Nephron (organoid): Measurements from ENCODE around the gene SLC46A2.

Experiments used
- H3K27ac Mint-ChIP-seq, 3 experiments: 2 replicates each; pipeline ENCODE4 v1.8.0; 2020; ENCODE audit warnings: mixed read lengths in 3 of 3, mild to moderate bottlenecking in 2 of 3, moderate library complexity in 1 of 3
- H3K27me3 Mint-ChIP-seq: 2 replicates; pipeline ENCODE4 v1.8.0; 2021; ENCODE audit warnings: low read depth, mild to moderate bottlenecking, moderate library complexity, mixed read lengths
- H3K36me3 Mint-ChIP-seq: 2 replicates; pipeline ENCODE4 v1.8.0; 2020; ENCODE audit warnings: low read depth, mixed read lengths
- H3K4me1 Mint-ChIP-seq: 2 replicates; pipeline ENCODE4 v1.8.0; 2020; ENCODE audit warnings: mixed read lengths
- H3K4me3 Mint-ChIP-seq, 3 experiments: 2 replicates each; pipeline ENCODE4 v1.8.0; 2020; ENCODE audit warnings: mild to moderate bottlenecking in 3 of 3, mixed read lengths in 3 of 3, moderate library complexity in 2 of 3
- H3K9me3 Mint-ChIP-seq: 2 replicates; pipeline ENCODE4 v1.8.0; 2020; ENCODE audit warnings: mixed read lengths
- CTCF ChIP-seq, 3 experiments: fragments of 200-600 bp; sonication (generic); IDR thresholded peaks; one replicate each; pipeline ENCODE4 v1.5.0; 2021; ENCODE audit warnings: antibody characterized with exemption in 3 of 3; ENCODE audit not compliant: unreplicated experiment in 3 of 3

The SLC46A2 gene

DNA sequence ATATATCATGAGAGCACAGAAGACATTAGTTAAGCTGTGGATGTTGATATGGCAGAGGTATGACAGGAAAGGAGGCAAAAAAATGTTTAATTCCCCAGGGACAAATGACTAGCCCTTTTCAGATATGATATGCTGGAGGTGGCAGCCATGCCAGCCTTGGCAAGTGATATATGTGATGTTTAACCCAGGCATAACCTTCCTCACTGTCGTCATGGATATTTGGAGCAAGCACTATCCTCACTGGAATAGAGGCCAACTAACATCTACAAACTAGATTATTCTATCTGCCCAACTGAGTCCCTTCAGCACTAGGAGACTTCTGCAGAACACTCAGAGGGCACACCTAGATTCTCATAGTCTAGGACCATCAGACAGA is 27.3 kb upstream of the SLC46A2 start:
- Mint-ChIP-seq H3K27ac (no peak overlapping the region), H3K36me3 (no peaks in the 10 kb centered on the region), H3K4me1 (peaks cover 14% of the 10 kb centered on the region), H3K4me3 (no peak overlapping the region), H3K27me3 (peaks cover 22% of the 10 kb centered on the region), H3K9me3 (no peaks in the 10 kb centered on the region)
- TF ChIP-seq CTCF (IDR thresholded peaks at IDR 0.05; ENCODE audit: unreplicated experiment in 3 of 3): no peak

- Mint-ChIP-seq H3K4me3 (no peak overlapping the region), H3K36me3 (no peaks in the 10 kb centered on the region), H3K9me3 (no peaks in the 10 kb centered on the region), H3K27ac (no peak overlapping the region), H3K27me3 (peaks cover 25% of the 10 kb centered on the region), H3K4me1 (peaks cover 14% of the 10 kb centered on the region)
- TF ChIP-seq CTCF (IDR thresholded peaks at IDR 0.05; ENCODE audit: unreplicated experiment in 3 of 3): no peak
Observed at GRCh38 chr9:112917047-112917986, 26.6 kb upstream of the SLC46A2 start.

- Mint-ChIP-seq H3K27me3 (peaks cover 7% of the 10 kb centered on the region), H3K4me3 (no peak overlapping the region), H3K4me1 (peaks cover 14% of the 10 kb centered on the region), H3K9me3 (no peaks in the 10 kb centered on the region), H3K27ac (peak overlapping the region in 1 of 3 experiments; percentile 54), H3K36me3 (no peaks in the 10 kb centered on the region)
- no peak for TF ChIP-seq CTCF (IDR thresholded peaks at IDR 0.05; ENCODE audit: unreplicated experiment in 3 of 3)
Observed at GRCh38 chr9:112914524-112914923, 23.8 kb upstream of the SLC46A2 start.

DNA sequence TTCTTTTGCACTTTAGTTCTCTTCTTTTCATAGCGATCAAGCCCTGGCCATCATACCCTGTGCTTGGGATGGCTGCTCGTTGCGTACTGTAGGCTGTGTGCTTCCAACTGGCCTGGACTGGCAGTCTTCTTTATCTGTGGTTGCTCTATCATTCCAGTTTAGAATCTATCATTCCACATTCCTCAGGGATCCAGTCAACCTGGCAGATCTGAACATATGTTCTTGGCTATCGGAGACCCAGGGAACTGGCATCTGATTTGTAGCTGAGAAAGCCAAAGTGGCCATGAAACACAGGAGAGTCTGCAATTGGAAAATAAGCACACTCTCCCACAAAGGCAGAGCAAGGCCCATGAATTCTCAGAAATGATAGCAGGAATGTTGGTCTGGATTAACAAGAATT is 22.6 kb upstream of the SLC46A2 start:
- Mint-ChIP-seq H3K27me3 (peaks cover 7% of the 10 kb centered on the region), H3K4me3 (no peak overlapping the region), H3K36me3 (no peaks in the 10 kb centered on the region), H3K27ac (peak overlapping the region in 2 of 3 experiments; percentile 41 to 54), H3K4me1 (peaks cover 14% of the 10 kb centered on the region), H3K9me3 (no peaks in the 10 kb centered on the region)
- no peak for TF ChIP-seq CTCF (IDR thresholded peaks at IDR 0.05; ENCODE audit: unreplicated experiment in 3 of 3)

DNA sequence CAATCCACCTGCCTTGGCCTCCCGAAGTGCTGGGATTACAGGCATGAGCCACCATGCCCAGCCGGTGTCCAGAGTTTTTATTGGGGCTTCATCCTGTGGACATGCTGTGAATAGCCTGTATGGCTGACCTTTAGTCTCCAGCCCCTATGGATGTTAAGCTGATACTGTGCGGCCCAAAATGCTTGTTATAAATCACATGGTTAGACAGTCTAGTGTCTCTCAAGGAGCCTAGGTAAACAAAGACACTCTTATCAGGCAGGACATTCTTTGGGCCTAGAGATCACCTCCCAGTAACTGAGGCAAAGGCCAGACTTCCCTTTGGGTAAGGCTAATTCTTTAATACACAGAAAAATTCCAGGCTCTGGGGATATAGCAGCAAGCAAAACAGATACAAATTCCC is 22.0 kb upstream of the SLC46A2 start:
- H3K4me1 Mint-ChIP-seq: peaks cover 14% of the 10 kb centered on the region
- peaks cover 3% of the 10 kb centered on the region for H3K27me3 Mint-ChIP-seq
- no peak for TF ChIP-seq CTCF (IDR thresholded peaks at IDR 0.05; ENCODE audit: unreplicated experiment in 3 of 3)
- H3K27ac Mint-ChIP-seq: no peak overlapping the region
- H3K4me3 Mint-ChIP-seq: no peak overlapping the region
- no peaks in the 10 kb centered on the region for H3K9me3 Mint-ChIP-seq
- no peaks in the 10 kb centered on the region for H3K36me3 Mint-ChIP-seq

GRCh38 chr9:112911736-112912135 is 21.1 kb upstream of the SLC46A2 start:
- Mint-ChIP-seq H3K36me3 (no peaks in the 10 kb centered on the region), H3K4me1 (peaks cover 14% of the 10 kb centered on the region), H3K27ac (no peak overlapping the region), H3K27me3 (peaks cover 7% of the 10 kb centered on the region), H3K9me3 (no peaks in the 10 kb centered on the region), H3K4me3 (no peak overlapping the region)
- TF ChIP-seq CTCF (IDR thresholded peaks at IDR 0.05; ENCODE audit: unreplicated experiment in 3 of 3): no peak
